HG02884 (cell line): ENCODE measurements around the gene GTF3C1.
A peak's percentile ranks its signal among the peaks of the same experiment; 100 is the strongest.

Experiments used
- ATAC-seq: cut with Tn5 transposase; IDR thresholded peaks from one replicate; pipeline ENCODE4 v1.9.1; 2021; ENCODE audit warnings: mild to moderate bottlenecking, moderate library complexity; ENCODE audit not compliant: unreplicated experiment

The GTF3C1 gene, protein sequence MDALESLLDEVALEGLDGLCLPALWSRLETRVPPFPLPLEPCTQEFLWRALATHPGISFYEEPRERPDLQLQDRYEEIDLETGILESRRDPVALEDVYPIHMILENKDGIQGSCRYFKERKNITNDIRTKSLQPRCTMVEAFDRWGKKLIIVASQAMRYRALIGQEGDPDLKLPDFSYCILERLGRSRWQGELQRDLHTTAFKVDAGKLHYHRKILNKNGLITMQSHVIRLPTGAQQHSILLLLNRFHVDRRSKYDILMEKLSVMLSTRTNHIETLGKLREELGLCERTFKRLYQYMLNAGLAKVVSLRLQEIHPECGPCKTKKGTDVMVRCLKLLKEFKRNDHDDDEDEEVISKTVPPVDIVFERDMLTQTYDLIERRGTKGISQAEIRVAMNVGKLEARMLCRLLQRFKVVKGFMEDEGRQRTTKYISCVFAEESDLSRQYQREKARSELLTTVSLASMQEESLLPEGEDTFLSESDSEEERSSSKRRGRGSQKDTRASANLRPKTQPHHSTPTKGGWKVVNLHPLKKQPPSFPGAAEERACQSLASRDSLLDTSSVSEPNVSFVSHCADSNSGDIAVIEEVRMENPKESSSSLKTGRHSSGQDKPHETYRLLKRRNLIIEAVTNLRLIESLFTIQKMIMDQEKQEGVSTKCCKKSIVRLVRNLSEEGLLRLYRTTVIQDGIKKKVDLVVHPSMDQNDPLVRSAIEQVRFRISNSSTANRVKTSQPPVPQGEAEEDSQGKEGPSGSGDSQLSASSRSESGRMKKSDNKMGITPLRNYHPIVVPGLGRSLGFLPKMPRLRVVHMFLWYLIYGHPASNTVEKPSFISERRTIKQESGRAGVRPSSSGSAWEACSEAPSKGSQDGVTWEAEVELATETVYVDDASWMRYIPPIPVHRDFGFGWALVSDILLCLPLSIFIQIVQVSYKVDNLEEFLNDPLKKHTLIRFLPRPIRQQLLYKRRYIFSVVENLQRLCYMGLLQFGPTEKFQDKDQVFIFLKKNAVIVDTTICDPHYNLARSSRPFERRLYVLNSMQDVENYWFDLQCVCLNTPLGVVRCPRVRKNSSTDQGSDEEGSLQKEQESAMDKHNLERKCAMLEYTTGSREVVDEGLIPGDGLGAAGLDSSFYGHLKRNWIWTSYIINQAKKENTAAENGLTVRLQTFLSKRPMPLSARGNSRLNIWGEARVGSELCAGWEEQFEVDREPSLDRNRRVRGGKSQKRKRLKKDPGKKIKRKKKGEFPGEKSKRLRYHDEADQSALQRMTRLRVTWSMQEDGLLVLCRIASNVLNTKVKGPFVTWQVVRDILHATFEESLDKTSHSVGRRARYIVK (N-terminal part only)

DNA sequence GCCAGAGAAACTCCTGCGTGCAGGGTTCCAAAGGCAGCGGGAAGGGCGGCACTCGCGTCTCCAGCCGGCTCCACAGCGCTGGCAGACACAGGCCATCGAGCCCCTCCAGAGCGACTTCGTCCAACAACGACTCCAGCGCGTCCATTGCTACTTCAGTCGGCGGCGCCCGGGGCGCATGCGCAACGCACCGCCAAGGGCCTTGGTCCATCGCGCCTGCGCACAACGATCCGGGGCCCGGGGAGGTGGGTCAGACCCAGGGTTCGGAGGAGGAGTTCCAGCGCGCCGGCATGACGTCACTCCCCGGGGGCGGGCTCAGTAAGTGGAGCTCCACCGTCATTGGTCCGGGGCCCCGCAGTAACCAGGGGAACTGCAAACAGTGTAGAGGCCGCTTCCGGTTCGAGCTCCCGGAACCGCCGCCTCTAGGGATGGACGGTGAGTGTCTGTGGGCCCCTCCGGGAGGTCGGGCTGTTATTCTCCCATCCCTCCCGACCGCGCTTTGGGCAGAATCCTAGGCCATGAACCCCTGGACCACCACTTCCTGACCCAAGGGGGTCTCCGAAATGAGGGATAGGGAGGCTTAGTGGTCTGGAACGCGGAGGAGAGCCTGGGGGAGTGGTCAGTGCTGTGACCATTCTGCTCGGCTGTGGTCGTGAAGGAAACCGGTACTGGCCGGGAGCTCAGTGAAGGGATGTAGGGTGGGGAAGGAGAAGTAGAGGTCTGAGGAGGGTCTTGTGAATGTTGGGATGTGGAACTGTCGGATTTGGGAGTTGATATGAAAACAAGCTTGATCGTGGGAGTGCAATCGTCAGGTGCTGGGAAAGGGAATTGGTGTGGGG is at the start of gene GTF3C1, which contains the start of gene KATNIP:
Gene GTF3C1 (minus strand): TSS at position 168 of the 836 bp plus-strand sequence. CDS start 23 bp downstream, at position 145.
Gene KATNIP (plus strand): TSS at position 399 of the 836 bp plus-strand sequence. CDS start 27 bp downstream, at position 426.
- peak; percentile 92 for ATAC-seq

DNA sequence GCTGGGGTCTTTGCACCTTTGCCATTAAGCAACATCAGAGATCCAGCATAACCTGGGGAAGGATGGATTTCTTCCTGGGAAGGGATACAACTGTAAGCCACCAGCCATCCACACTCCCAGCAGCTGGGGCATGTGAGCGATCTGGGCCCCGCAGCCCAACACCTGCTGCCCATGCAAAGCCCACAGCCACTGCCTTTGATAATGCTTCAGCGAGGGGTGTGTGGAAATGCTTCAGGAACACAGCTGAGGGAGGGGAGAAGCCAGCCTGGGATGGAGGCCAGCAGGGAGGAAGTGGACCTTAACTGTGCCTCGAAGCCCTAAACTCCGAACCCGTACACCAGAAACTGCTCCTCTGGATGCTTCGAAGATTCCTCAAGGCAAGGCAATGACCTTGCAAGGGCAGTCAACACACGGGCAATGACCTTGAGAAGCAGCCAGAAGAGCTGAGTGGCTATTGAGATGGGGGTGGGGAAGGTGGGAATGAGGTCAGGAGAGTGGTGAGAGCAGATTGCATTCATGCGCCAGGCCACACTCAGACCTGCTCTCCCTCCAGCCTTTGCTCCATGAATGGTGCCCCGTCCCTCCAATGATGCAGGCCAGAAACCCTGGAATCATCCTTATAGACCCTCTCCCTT is 49.3 kb upstream of the GTF3C1 start:
- ATAC-seq, result no peak

DNA sequence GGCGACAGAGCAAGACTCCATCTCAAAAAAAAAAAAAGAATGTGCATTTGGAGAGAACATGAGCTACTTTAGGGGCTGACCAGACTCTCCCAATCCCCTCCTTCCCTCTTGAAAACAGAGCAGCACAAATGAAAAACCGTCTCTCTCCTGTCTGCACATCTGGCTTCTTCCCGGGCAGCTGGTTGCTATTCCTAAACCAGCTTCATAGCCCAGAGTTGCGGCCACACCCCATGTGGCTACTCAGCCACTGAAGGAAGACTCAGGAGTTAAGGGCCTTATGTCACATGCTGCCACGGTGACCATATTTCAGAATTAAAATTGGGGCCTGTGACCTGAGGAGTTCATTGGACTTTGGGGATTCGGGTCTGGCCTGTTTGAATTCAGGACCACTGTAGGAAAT is 48.5 kb upstream of the GTF3C1 start:
- ATAC-seq, result no peak

GRCh38 chr16:27597361-27597760 is 47.6 kb upstream of the GTF3C1 start:
- no peak for ATAC-seq

GRCh38 chr16:27596411-27596810 is 46.7 kb upstream of the GTF3C1 start:
- ATAC-seq, result no peak

GRCh38 chr16:27595993-27596392 is 46.3 kb upstream of the GTF3C1 start:
- ATAC-seq, result no peak

- ATAC-seq, result no peak
Measured at GRCh38 chr16:27595475-27595874, 45.8 kb upstream of the GTF3C1 start.

DNA sequence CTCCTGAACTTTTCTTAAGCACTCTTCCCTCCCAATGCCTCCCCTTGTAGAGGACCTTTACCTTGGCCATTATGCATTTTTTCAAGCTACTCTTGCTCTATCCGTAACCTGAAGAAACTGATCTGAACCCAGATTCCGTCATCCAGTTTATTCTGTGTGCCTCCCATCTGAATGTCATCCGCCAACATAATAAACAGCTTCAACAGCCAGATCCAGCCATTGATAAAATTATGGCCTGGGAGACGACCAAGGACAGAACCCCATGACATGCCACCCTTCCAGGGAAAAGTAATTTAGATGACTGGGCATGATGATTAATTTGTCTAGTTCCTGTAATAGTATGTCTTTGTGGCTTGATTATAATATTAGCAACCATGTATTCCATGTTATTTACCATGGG is 42.1 kb upstream of the GTF3C1 start:
- ATAC-seq, result no peak

- ATAC-seq, result no peak
Measured at GRCh38 chr16:27588057-27588456, 38.3 kb upstream of the GTF3C1 start.

DNA sequence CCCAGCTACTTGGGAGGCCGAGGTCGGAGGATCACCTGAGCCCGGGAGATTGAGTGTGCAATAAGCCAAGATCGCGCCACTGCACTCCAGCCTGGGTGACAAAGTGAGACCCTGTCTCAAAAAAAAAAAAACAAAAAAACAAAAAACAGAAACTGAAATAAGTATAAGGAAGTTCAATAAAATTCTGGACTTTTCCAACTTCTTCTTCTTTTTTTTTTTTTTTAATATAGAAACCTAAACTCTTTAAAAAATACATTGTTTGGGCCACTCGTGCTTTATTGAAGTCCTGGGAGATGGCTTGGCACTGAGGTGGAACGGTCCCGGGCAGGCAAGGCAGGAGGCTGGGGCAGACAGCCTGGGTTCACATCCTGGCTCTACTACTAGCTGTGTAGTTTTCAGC is 37.0 kb upstream of the GTF3C1 start:
- ATAC-seq, result no peak

DNA sequence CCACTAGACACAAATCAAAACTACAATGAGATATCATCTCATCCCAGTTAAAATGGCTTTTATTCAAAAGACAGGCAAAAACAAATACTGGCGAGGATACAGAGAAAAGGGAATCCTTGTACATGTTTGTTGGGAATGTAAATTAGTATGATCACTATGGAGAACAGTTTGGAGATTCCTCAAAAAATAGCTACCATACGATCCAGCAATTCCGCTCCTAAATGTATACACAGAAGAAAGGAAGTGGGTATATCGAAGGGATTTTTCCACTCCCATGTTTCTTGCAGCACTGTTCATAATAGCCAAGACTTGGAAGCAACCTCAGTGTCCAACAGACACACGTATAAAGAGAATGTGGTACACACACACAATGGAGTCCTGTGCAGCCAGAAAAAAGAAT is 35.5 kb upstream of the GTF3C1 start:
- no peak for ATAC-seq

- no peak for ATAC-seq
Measured at GRCh38 chr16:27583634-27584033, 33.9 kb upstream of the GTF3C1 start.

DNA sequence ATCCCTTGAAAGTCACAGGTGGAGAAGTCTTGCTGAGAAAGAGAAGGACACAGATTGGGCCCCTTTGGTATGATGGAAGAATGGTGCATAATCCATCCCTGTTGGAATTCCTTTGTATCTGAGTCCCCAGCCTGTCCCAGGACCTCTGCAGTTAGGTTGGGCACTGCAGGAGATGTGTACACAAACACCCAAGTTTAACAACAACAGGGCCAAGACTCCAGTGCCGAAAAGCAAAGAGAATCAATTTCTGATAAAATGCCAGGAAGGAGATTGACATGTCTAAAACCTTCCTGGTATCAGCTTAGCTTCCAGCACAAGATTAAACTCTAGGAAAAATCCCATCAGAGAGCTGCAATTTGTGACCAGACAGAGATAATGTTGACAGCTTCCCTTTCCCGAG is 33.2 kb upstream of the GTF3C1 start:
- ATAC-seq, result no peak

DNA sequence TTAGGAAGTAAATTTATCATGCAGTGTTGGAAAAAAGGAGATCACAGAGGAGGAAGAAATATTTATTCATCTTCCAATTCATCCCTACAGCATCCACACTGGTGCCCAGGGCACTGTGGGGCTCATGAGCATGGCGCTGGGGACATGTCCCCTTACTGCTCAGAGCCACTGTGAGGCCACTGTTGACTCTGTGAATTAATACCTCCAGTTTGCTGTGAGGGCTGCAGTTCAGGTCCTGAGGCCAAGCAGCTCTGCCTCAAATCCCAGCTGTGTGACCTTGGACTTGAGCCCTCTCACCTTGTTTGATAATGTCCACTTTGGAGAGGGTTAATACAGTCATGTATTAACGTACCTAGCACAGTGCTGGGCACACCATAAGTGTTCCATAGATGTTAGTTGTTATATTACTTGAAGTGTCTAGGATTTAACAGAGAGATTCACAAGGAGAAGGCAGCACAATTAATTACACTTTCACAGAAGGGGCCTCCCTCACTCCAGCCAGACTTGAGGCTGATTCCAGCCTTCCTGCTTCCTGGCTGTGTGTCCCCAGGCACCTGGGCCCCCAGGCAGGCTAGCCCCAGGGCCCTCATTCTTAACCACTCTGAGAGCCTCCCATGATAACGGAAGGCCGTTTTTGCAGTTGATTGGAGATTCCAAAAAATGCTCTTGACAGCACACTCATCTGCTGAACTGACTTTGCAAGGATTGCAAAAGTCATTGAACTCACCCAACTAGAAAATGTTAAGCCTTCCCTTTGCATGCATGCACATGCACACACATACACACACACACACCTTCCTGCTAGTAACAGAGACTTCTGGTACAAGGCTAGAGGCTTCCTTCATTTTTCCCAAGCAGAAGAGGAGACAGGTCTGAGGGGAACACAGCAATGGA is 29.6 kb upstream of the GTF3C1 start:
- ATAC-seq, result no peak

- no peak for ATAC-seq
Measured at GRCh38 chr16:27576729-27577128, 27.0 kb upstream of the GTF3C1 start.

DNA sequence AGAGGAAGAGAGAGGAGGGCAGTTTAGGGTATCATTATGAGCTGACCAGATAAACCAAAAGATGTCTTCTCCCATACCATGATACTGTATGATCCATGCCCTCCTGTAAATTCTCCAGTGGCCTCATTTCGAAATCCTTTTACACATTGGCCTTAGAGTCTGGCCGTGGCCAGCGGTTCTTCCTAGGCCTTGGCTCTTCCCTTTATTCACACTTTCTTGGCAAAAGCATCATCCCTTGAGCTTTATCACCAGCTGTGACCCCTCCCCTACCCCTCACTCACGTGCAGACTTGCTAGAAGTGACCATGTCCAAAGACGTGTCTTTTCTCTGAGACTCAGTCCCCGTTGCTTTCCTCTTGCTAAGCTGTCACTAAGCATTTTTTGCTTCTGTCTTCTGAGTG is 23.0 kb upstream of the GTF3C1 start:
- no peak for ATAC-seq

- ATAC-seq, result no peak
Measured at GRCh38 chr16:27571433-27572326, 22.0 kb upstream of the GTF3C1 start.
